A673 (cell line): ENCODE results near the gene FAM83G. TPM values are rescaled to one million over a fixed set of nuclear protein-coding genes. Genes with fewer than 3 reads are reported as not detected.

Experiments
- BruUV-seq: library from RNA; stranded (reverse); fragments of 400-500 nt; replicated peaks from 2 replicates; lab custom pipeline; 2021; lab: Mats Ljungman, UMichigan
- CTCF ChIA-PET: fragments of 300-600 bp; sonication (Branson Sonifier 250); formaldehyde crosslinking; loops from one replicate; lab custom pipeline; 2022; ENCODE audit warnings: antibody characterized with exemption; lab: Charles Lee
- POLR2A ChIA-PET: fragments of 300-600 bp; sonication (Branson Sonifier 250); formaldehyde crosslinking; loops from one replicate; lab custom pipeline; 2022; ENCODE audit warnings: antibody characterized with exemption; ENCODE audit not compliant: low non-redundant PET; lab: Charles Lee
- DNase-seq: peaks from one replicate; pipeline ENCODE4 v3.0.0-alpha.2; 2015; ENCODE audit warnings: low spot score
- H3K27ac ChIP-seq: fragments of 200-600 bp; sonication (generic); 2 replicates; pipeline ENCODE4 v1.5.1; 2016; ENCODE audit warnings: mixed run types, low read depth, mild to moderate bottlenecking, mixed read lengths, antibody characterized with exemption, low read length; ENCODE audit not compliant: poor library complexity, severe bottlenecking
- H3K27me3 ChIP-seq: fragments of 200-600 bp; sonication (generic); replicated peaks from 2 replicates; pipeline ENCODE4 v1.6.1; 2017; ENCODE audit warnings: mixed run types, low read depth, mild to moderate bottlenecking, mixed read lengths, antibody characterized with exemption, low read length; ENCODE audit not compliant: insufficient read depth, poor library complexity
- H3K36me3 ChIP-seq: fragments of 200-600 bp; sonication (generic); 2 replicates; pipeline ENCODE4 v1.6.1; 2016; ENCODE audit warnings: mixed run types, mild to moderate bottlenecking, mixed read lengths, antibody characterized with exemption, low read length; ENCODE audit not compliant: insufficient read depth, poor library complexity, severe bottlenecking
- H3K4me1 ChIP-seq: fragments of 200-600 bp; sonication (generic); 2 replicates; pipeline ENCODE4 v1.6.1; 2017; ENCODE audit warnings: mixed run types, mild to moderate bottlenecking, mixed read lengths, antibody characterized with exemption, low read length; ENCODE audit not compliant: insufficient read depth, poor library complexity, severe bottlenecking
- H3K4me3 ChIP-seq: fragments of 200-600 bp; sonication (generic); 2 replicates; pipeline ENCODE4 v1.5.1; 2016; ENCODE audit warnings: low read depth, mixed run types, mild to moderate bottlenecking, mixed read lengths, low read length; ENCODE audit not compliant: poor library complexity, severe bottlenecking
- H3K9me3 ChIP-seq: fragments of 200-600 bp; sonication (generic); 2 replicates; pipeline ENCODE4 v1.6.1; 2016; ENCODE audit warnings: mixed run types, low read depth, mild to moderate bottlenecking, mixed read lengths, antibody characterized with exemption, low read length; ENCODE audit not compliant: poor library complexity, severe bottlenecking
- CTCF ChIP-seq: fragments of 300-800, 200-600 bp; sonication (generic); conservative IDR thresholded peaks from 2 replicates; pipeline ENCODE4 v1.5.1; 2017; ENCODE audit warnings: low read depth, mild to moderate bottlenecking, antibody characterized with exemption, low read length, moderate library complexity, mixed read lengths
- EZH2 ChIP-seq: fragments of 200-600 bp; sonication (generic); IDR thresholded peaks from 2 replicates; pipeline ENCODE4 v1.6.1; 2017; ENCODE audit warnings: borderline replicate concordance, low read depth, mild to moderate bottlenecking, mixed read lengths, antibody characterized with exemption, low read length; ENCODE audit not compliant: poor library complexity, severe bottlenecking
- intact Hi-C: fragments of 100-400 bp; cut with micrococcal nuclease; formaldehyde crosslinking; loops from one replicate; pipeline ENCODE4 v1.10.0; 2022; ENCODE audit not compliant: unreplicated experiment
- total RNA-seq: library from RNA; stranded (reverse); gene quantifications from 2 replicates; pipeline ENCODE4 v1.2.3, GENCODE V29; 2021

The FAM83G gene
- total RNA-seq, 1 experiment from 2014 or later, result 12.4 TPM

DNA sequence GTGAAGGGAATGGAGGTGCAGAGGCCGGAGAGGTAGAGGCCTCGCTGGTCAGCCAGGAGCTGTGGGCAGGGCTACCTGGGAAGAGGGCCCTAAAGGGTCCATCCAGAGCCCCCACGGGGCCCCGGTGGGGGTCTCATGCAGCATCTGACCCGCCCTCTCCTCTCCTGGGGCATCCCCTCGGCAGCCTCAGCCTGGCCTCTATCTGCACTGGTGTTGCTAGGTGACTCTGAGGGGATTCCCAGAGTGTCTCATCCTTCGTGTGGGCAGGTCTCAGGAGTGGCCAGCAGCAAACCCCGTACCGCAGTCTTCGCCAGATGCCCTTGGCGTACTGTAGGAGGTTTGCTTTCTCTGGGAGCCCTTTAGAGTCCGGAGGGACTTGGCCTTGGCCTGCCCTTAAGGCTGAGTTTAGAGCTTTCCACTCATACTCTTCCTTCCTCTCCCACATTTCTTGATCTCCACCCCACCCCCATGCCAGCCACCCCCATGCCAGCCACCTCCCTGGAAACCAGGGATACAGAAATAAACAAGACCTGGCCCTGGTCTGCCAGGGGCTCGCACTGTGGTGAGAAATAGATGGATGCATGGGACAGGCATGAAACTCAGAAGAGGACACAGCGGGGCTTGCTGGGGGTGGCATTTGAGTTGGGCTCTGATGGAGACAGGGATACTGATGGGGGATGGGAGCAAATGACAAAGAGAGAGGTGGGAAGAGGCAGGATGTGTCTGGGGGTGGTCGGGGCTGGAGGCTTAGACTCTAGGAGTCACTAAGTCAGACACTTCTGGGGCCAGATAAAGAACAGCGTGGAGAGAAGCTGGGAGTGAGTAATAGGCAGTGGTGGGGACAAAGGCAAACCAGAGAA lies 42.7 kb downstream of the FAM83G start:
- no peaks in the 10 kb centered on the region for H3K36me3 ChIP-seq
- CTCF ChIA-PET, result interaction anchor here (0.7 to 1.1 kb wide), 4 partner anchors 10 to 42 kb away, joined by 4 to 6 read pairs (median 5); partner anchors contain the start of genes FAM83G and SLC5A10
- no peak overlapping the region for H3K27ac ChIP-seq
- no peak overlapping the region for H3K4me3 ChIP-seq
- no peaks in the 10 kb centered on the region for H3K9me3 ChIP-seq
- POLR2A ChIA-PET, result no interaction called here
- intact Hi-C loops, result no loop called here
- TF ChIP-seq CTCF (no peak), EZH2 (no peak)
- BruUV-seq, result no TSS peak
- no peak for DNase-seq
- no peaks in the 10 kb centered on the region for H3K4me1 ChIP-seq
- no peaks in the 10 kb centered on the region for H3K27me3 ChIP-seq

DNA sequence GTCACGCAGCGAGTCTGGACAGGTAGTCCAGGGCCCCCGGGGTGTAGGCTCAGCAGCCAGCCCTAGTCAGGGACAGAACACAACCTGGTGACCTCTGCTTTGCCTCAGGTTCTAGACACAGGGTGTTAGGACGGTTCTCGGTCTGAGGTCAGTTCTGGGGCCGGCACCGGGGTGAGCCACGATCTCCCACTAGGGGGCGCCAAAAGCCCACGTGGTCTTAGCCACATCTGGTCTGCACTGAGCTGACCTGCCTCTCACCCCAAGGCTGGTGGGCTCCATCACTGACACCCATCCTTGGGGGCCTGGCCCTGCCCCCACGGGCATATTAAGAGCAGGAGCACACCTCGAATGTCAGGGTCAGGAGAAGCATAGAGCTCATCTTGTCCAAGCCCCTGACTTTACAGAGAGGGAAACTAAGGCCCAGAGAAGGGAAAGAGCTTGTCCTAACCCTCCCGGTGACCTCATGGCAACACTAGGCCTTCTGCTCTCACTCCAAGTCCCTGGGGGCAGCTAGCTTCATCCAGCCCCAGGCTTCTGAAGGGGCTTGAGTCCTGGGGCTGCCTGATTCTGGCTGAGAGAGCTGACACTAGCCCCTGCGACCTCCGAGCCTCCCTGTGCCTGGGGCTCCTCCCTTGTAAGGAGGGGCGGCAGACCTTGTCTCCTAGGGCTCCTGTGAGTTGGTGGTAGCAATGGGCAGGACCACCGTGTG lies 43.6 kb downstream of the FAM83G start:
- Histone ChIP-seq H3K4me3 (no peak overlapping the region), H3K4me1 (no peaks in the 10 kb centered on the region), H3K9me3 (no peaks in the 10 kb centered on the region), H3K27ac (no peak overlapping the region), H3K27me3 (no peaks in the 10 kb centered on the region), H3K36me3 (no peaks in the 10 kb centered on the region)
- peak; percentile 53 for DNase-seq
- BruUV-seq, result no TSS peak
- ChIA-PET CTCF (interaction anchor here (0.7 to 1.1 kb wide), 7 partner anchors 9 to 62 kb away, joined by 3 to 6 read pairs (median 4); partner anchors contain the start of genes FAM83G and SLC5A10), POLR2A (no interaction called here)
- intact Hi-C loops, result no loop called here
- TF ChIP-seq EZH2, result no peak
- peak; percentile 94 for TF ChIP-seq CTCF

DNA sequence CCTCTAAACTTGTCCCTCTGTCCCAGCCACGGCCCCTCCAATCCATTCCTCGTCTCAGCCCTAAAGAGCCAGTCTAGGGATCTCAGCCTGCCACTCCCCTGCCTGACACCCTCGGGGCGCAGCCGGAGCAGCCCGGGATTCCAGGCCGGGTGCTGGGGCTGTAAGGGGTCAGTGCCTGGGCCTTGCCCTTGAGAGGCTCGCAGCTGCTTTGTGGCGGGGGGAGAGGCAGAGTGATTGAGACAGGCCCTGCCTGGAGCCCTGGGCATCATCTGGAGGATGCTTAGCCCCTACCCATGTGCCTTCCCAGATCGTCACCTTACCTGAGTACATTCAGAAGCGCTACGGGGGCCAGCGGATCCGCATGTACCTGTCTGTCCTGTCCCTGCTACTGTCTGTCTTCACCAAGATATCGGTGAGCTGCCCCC lies 44.3 kb downstream of the FAM83G start:
- ChIA-PET POLR2A (no interaction called here), CTCF (interaction anchor here (0.9 to 1.1 kb wide), 2 partner anchors 15 to 40 kb away, joined by 3 to 6 read pairs; no protein-coding TSS in a partner anchor)
- H3K4me3 ChIP-seq, result no peak overlapping the region
- no peaks in the 10 kb centered on the region for H3K4me1 ChIP-seq
- H3K9me3 ChIP-seq, result no peaks in the 10 kb centered on the region
- TF ChIP-seq CTCF, result no peak
- TF ChIP-seq EZH2, result no peak
- H3K36me3 ChIP-seq, result no peaks in the 10 kb centered on the region
- no peak for DNase-seq
- intact Hi-C loops, result no loop called here
- no peaks in the 10 kb centered on the region for H3K27me3 ChIP-seq
- H3K27ac ChIP-seq, result no peak overlapping the region
- no TSS peak for BruUV-seq
